Calu3 (cell line): ENCODE data around the gene GNGT1. TPM values are rescaled to one million over a fixed set of nuclear protein-coding genes. Genes with fewer than 3 reads are reported as not detected.

Source experiments
- Bru-seq: library from RNA; stranded (reverse); fragments of 400-500 nt; gene quantifications from one replicate; lab custom pipeline; 2021; lab: Mats Ljungman, UMichigan
- BruChase-seq, 2 experiments: library from RNA; stranded (reverse); fragments of 400-500 nt; gene quantifications; one replicate each; lab custom pipeline; 2021; lab: Mats Ljungman, UMichigan
- BruUV-seq: library from RNA; stranded (reverse); fragments of 400-500 nt; replicated peaks from 2 replicates; lab custom pipeline; 2021; lab: Mats Ljungman, UMichigan
- CTCF ChIA-PET: fragments of 300-600 bp; sonication (Branson Sonifier 250); formaldehyde crosslinking; loops from one replicate; lab custom pipeline; 2022; ENCODE audit warnings: antibody characterized with exemption; lab: Charles Lee
- DNase-seq: peaks from one replicate; pipeline ENCODE4 v3.0.0; 2022
- H3K27ac Mint-ChIP-seq: one replicate; pipeline ENCODE4 v1.8.0; 2022; ENCODE audit warnings: mixed read lengths; ENCODE audit not compliant: unreplicated experiment
- H3K27me3 Mint-ChIP-seq: one replicate; pipeline ENCODE4 v1.8.0; 2022; ENCODE audit warnings: mixed read lengths; ENCODE audit not compliant: unreplicated experiment
- H3K36me3 Mint-ChIP-seq: one replicate; pipeline ENCODE4 v1.8.0; 2022; ENCODE audit warnings: mild to moderate bottlenecking, moderate library complexity, mixed read lengths; ENCODE audit not compliant: insufficient read depth, unreplicated experiment
- H3K4me1 Mint-ChIP-seq: one replicate; pipeline ENCODE4 v1.8.0; 2022; ENCODE audit warnings: mild to moderate bottlenecking, low read depth, mixed read lengths; ENCODE audit not compliant: unreplicated experiment
- H3K4me3 Mint-ChIP-seq: one replicate; pipeline ENCODE4 v1.8.0; 2022; ENCODE audit warnings: mild to moderate bottlenecking, low read depth, moderate library complexity, mixed read lengths; ENCODE audit not compliant: unreplicated experiment
- H3K9me3 Mint-ChIP-seq: one replicate; pipeline ENCODE4 v1.8.0; 2022; ENCODE audit warnings: low read depth, mixed read lengths; ENCODE audit not compliant: unreplicated experiment
- CTCF ChIP-seq: fragments of 200-600 bp; IDR thresholded peaks from one replicate; pipeline ENCODE4 v1.8.0; 2022; ENCODE audit warnings: antibody characterized with exemption; ENCODE audit not compliant: unreplicated experiment
- intact Hi-C: fragments of 100-400 bp; cut with micrococcal nuclease; formaldehyde crosslinking; loops from one replicate; pipeline ENCODE4 v1.10.0; 2022; ENCODE audit not compliant: unreplicated experiment
- long read RNA-seq: library from polyadenylated mRNA; stranded (forward); transcript quantifications from one replicate; pipeline ENCODE4 v2.0.0, GENCODE V29; 2022
- total RNA-seq: library from RNA; stranded (reverse); gene quantifications from 2 replicates; pipeline ENCODE4 v1.2.3, GENCODE V29; 2022

The GNGT1 gene
- not detected in 2 replicates for total RNA-seq
- percentile 3 among the genes with signal in this experiment for Bru-seq, nascent RNA
- percentile 2 among the genes with signal in this experiment for BruChase-seq, experiment 1, labeled RNA remaining after a 6-hour chase
- percentile 3 among the genes with signal in this experiment for BruChase-seq, experiment 2, labeled RNA remaining after a 2-hour chase
- long read RNA-seq, partial matches to known transcripts = 0 of 2 reads
- long read RNA-seq, other reads (novel, unspliced or antisense) = 2 of 2 reads

- TF ChIP-seq CTCF = no peak
- CTCF ChIA-PET = no interaction called here
- no TSS peak for BruUV-seq
- DNase-seq = no peak
- H3K4me3 Mint-ChIP-seq = no peak within 1 kb of the TSS
- no peaks in the 10 kb centered on the region for H3K36me3 Mint-ChIP-seq
- no peaks in the 10 kb centered on the region for H3K27me3 Mint-ChIP-seq
- no peaks in the 10 kb centered on the region for H3K4me1 Mint-ChIP-seq
- intact Hi-C loops = no loop called here
- H3K27ac Mint-ChIP-seq = no peak within 1 kb of the TSS
- H3K9me3 Mint-ChIP-seq = no peaks in the 10 kb centered on the region
Measured at GRCh38 chr7:93906267-93906666, at the start of gene GNGT1. GNGT1 (plus strand) TSS chr7:93906567; CDS start chr7:93906747, 180 bp downstream.

- CTCF ChIA-PET = no interaction called here
- DNase-seq = no peak
- BruUV-seq = no TSS peak
- no peaks in the 10 kb centered on the region for H3K27me3 Mint-ChIP-seq
- H3K9me3 Mint-ChIP-seq = no peaks in the 10 kb centered on the region
- no peaks in the 10 kb centered on the region for H3K36me3 Mint-ChIP-seq
- H3K27ac Mint-ChIP-seq = no peak overlapping the region
- intact Hi-C loops = no loop called here
- TF ChIP-seq CTCF = no peak
- peaks cover 16% of the 10 kb centered on the region for H3K4me1 Mint-ChIP-seq
- no peak overlapping the region for H3K4me3 Mint-ChIP-seq
Measured at GRCh38 chr7:93858857-93859256, 47.5 kb upstream of the GNGT1 start.

GRCh38 chr7:93860261-93860660, 46.1 kb upstream of the GNGT1 start:
- no peak overlapping the region for H3K27ac Mint-ChIP-seq
- H3K4me1 Mint-ChIP-seq = peaks cover 14% of the 10 kb centered on the region
- DNase-seq = no peak
- CTCF ChIA-PET = no interaction called here
- BruUV-seq = no TSS peak
- no peak overlapping the region for H3K4me3 Mint-ChIP-seq
- no peak for TF ChIP-seq CTCF
- no peaks in the 10 kb centered on the region for H3K27me3 Mint-ChIP-seq
- no peaks in the 10 kb centered on the region for H3K36me3 Mint-ChIP-seq
- H3K9me3 Mint-ChIP-seq = no peaks in the 10 kb centered on the region
- intact Hi-C loops = no loop called here

GRCh38 chr7:93861325-93861949, 44.9 kb upstream of the GNGT1 start:
- TF ChIP-seq CTCF = no peak
- Mint-ChIP-seq H3K27ac (no peak overlapping the region), H3K27me3 (no peaks in the 10 kb centered on the region), H3K4me1 (peaks cover 2% of the 10 kb centered on the region), H3K4me3 (no peak overlapping the region), H3K36me3 (no peaks in the 10 kb centered on the region), H3K9me3 (no peaks in the 10 kb centered on the region)
- intact Hi-C loops = no loop called here
- BruUV-seq = no TSS peak
- CTCF ChIA-PET = no interaction called here
- DNase-seq = no peak
